CD14-positive monocyte (primary cell): Measurements from ENCODE around the gene ABHD10. TPM values are rescaled to one million over a fixed set of nuclear protein-coding genes. Genes with fewer than 3 reads are reported as not detected.

ENCODE experiments used
- DNase-seq, 3 donors: peaks; one replicate each; pipeline ENCODE4 v3.0.0-alpha.2; 2011 to 2022
- H2AFZ ChIP-seq: 2 replicates; pipeline ENCODE4 v1.6.0; 2012; ENCODE audit warnings: mild to moderate bottlenecking, low read depth, low read length, inconsistent platforms; ENCODE audit not compliant: insufficient read depth, poor library complexity, severe bottlenecking
- H3K27ac ChIP-seq, 2 donors: 1 replicate in 1 of 2; 2 replicates in 1 of 2; pipeline ENCODE4 v1.5.1; 2012 to 2013; ENCODE audit warnings: low read length in 2 of 2, control low read depth in 1 of 2, inconsistent platforms in 1 of 2, low read depth in 1 of 2, mild to moderate bottlenecking in 1 of 2
- H3K27me3 ChIP-seq, 2 donors: one replicate each; pipeline versions ENCODE4 v1.6.0 to v1.6.1; 2011 to 2013; ENCODE audit warnings: low read length in 2 of 2; ENCODE audit not compliant: control insufficient read depth in 2 of 2, insufficient read depth in 2 of 2
- H3K36me3 ChIP-seq, 2 donors: replicated peaks in 1 of 2; 1 replicate in 1 of 2; 2 replicates in 1 of 2; pipeline versions ENCODE4 v1.5.1 to v1.6.1; 2012 to 2013; ENCODE audit warnings: low read length in 2 of 2, control low read depth in 1 of 2, inconsistent platforms in 1 of 2, mild to moderate bottlenecking in 1 of 2; ENCODE audit not compliant: insufficient read depth in 2 of 2, control insufficient read depth in 1 of 2
- H3K4me1 ChIP-seq, 2 donors: 1 replicate in 1 of 2; 2 replicates in 1 of 2; pipeline versions ENCODE4 v1.5.1 to v1.6.1; 2012 to 2013; ENCODE audit warnings: low read length in 2 of 2, control low read depth in 1 of 2, inconsistent platforms in 1 of 2, mild to moderate bottlenecking in 1 of 2, moderate library complexity in 1 of 2; ENCODE audit not compliant: insufficient read depth in 2 of 2, control insufficient read depth in 1 of 2
- H3K4me2 ChIP-seq: replicated peaks from 2 replicates; pipeline ENCODE3; 2012; ENCODE audit warnings: low read length, moderate library complexity, mild to moderate bottlenecking; ENCODE audit not compliant: poor library complexity, severe bottlenecking; ENCODE audit errors: extremely low read depth
- H3K4me3 ChIP-seq, 3 experiments: fragments of 200-600 bp in 1 of 3; sonication (generic) in 1 of 3; replicated peaks in 1 of 3; 1 replicate in 2 of 3; 2 replicates in 1 of 3; pipeline ENCODE4 v1.5.1; 2011 to 2013; ENCODE audit warnings: low read length in 3 of 3, mild to moderate bottlenecking in 3 of 3, control low read depth in 2 of 3, low read depth in 2 of 3, inconsistent platforms in 1 of 3, moderate library complexity in 1 of 3
- H3K79me2 ChIP-seq: 2 replicates; pipeline ENCODE4 v1.6.0; 2012; ENCODE audit warnings: mild to moderate bottlenecking, control low read depth, inconsistent platforms, low read length, moderate library complexity; ENCODE audit not compliant: insufficient read depth
- H3K9ac ChIP-seq: 2 replicates; pipeline ENCODE4 v1.6.0; 2017; ENCODE audit warnings: low read length, mild to moderate bottlenecking; ENCODE audit not compliant: insufficient read depth, poor library complexity, severe bottlenecking
- H3K9me3 ChIP-seq, 2 donors: replicated peaks in 1 of 2; 1 replicate in 1 of 2; 2 replicates in 1 of 2; pipeline versions ENCODE4 v1.5.1 to v1.6.1; 2012 to 2013; ENCODE audit warnings: low read length in 2 of 2, control low read depth in 1 of 2; ENCODE audit not compliant: control insufficient read depth in 1 of 2, insufficient read depth in 1 of 2
- H4K20me1 ChIP-seq: 2 replicates; pipeline ENCODE4 v1.6.0; 2012; ENCODE audit warnings: mild to moderate bottlenecking, low read length, control low read depth, moderate library complexity; ENCODE audit not compliant: insufficient read depth
- H3K27ac Mint-ChIP-seq, 7 donors: one replicate each; pipeline ENCODE4 v1.8.0; 2020; ENCODE audit warnings: mild to moderate bottlenecking in 7 of 7, mixed read lengths in 7 of 7, moderate library complexity in 6 of 7, inconsistent platforms in 2 of 7
- H3K27me3 Mint-ChIP-seq, 3 donors: one replicate each; pipeline ENCODE4 v1.8.0; 2021 to 2022; ENCODE audit warnings: low read depth in 3 of 3, mild to moderate bottlenecking in 3 of 3, mixed read lengths in 3 of 3, moderate library complexity in 3 of 3, inconsistent platforms in 1 of 3
- H3K36me3 Mint-ChIP-seq, 2 donors: one replicate each; pipeline ENCODE4 v1.8.0; 2020; ENCODE audit warnings: mixed read lengths in 2 of 2, inconsistent platforms in 1 of 2, mild to moderate bottlenecking in 1 of 2
- H3K4me1 Mint-ChIP-seq: one replicate; pipeline ENCODE4 v1.8.0; 2020; ENCODE audit warnings: mild to moderate bottlenecking, mixed read lengths
- H3K4me3 Mint-ChIP-seq, 2 donors: one replicate each; pipeline ENCODE4 v1.8.0; 2020; ENCODE audit warnings: mild to moderate bottlenecking in 2 of 2, mixed read lengths in 2 of 2, moderate library complexity in 1 of 2
- H3K9me3 Mint-ChIP-seq, 7 donors: one replicate each; pipeline ENCODE4 v1.8.0; 2020 to 2022; ENCODE audit warnings: mixed read lengths in 7 of 7, mild to moderate bottlenecking in 6 of 7, moderate library complexity in 6 of 7, inconsistent platforms in 2 of 7
- CTCF ChIP-seq: fragments of 200-600 bp; IDR thresholded peaks from one replicate; pipeline ENCODE4 v1.8.0; 2022; ENCODE audit warnings: antibody characterized with exemption, mild to moderate bottlenecking
- WGBS: methylation state at CpG from one replicate; pipeline ENCODE4 v1.1.5; 2013; ENCODE audit warnings: missing lambda C conversion rate; ENCODE audit not compliant: insufficient coverage; 5-methylcytosine and 5-hydroxymethylcytosine counted together
- intact Hi-C, 2 donors: fragments of 100-400 bp; cut with micrococcal nuclease; formaldehyde crosslinking; loops; one replicate each; pipeline versions ENCODE4 v1.15.0 to v1.15.1; 2023
- polyA plus RNA-seq, 3 donors: library from polyadenylated mRNA; depleted of rRNA in 1 of 3; unstranded in 2 of 3; stranded (reverse) in 1 of 3; fragments of 300-500 nt in 2 of 3; fragments of >200 nt in 1 of 3; fragmentation: Illumina TruSeq in 2 of 3; gene quantifications; 1 replicate in 2 of 3; 2 replicates in 1 of 3; pipeline ENCODE4 v1.2.3, GENCODE V29; 2012 to 2021

Gene ABHD10
- polyA plus RNA-seq, 3 donors: 15.2 to 22.3 (median 17.0) TPM

GRCh38 chr3:111979434-111980038 lies 710 bp downstream of the ABHD10 start:
- peak overlapping the region; percentile 85 to 94 for H3K27ac ChIP-seq
- H3K79me2 ChIP-seq: peaks cover 57% of the 10 kb centered on the region
- TF ChIP-seq CTCF: no peak
- intact Hi-C loops: loop anchor here in 1 of 2 donors (5.0 kb wide), 1 partner anchor 262 kb away; no protein-coding TSS in a partner anchor
- DNase-seq: peak; percentile 60 to 70 (median 61)
- peaks cover 50% of the 10 kb centered on the region for H4K20me1 ChIP-seq
- peaks cover 36% of the 10 kb centered on the region for H3K4me1 Mint-ChIP-seq
- peak overlapping the region; percentile 90 for H3K9ac ChIP-seq
- peak overlapping the region; percentile 82 to 95 (median 93) for H3K27ac Mint-ChIP-seq
- peak overlapping the region; percentile 99 for H2AFZ ChIP-seq
- peak overlapping the region; percentile 87 to 92 for H3K4me3 Mint-ChIP-seq
- peaks cover 25 to 39% of the 10 kb centered on the region in 2 donors for H3K4me1 ChIP-seq
- peaks cover 8 to 26% of the 10 kb centered on the region in 2 donors for H3K36me3 Mint-ChIP-seq
- peaks cover 0 to 4% (median 1%) of the 10 kb centered on the region in 3 donors for H3K27me3 Mint-ChIP-seq
- no peaks in the 10 kb centered on the region for H3K9me3 ChIP-seq
- no peaks in the 10 kb centered on the region for H3K9me3 Mint-ChIP-seq
- H3K36me3 ChIP-seq: peaks cover 5 to 23% of the 10 kb centered on the region in 2 donors
- H3K4me3 ChIP-seq: peak overlapping the region; percentile 84 to 98 (median 86)
- H3K4me2 ChIP-seq: peak overlapping the region; percentile 93
- H3K27me3 ChIP-seq: no peaks in the 10 kb centered on the region
- WGBS: no CpG with 5 or more reads among the region's 5 CpGs

GRCh38 chr3:111980716-111981456 lies 2.1 kb downstream of the ABHD10 start:
- Mint-ChIP-seq H3K9me3 (no peaks in the 10 kb centered on the region), H3K27me3 (peaks cover 0 to 4% (median 1%) of the 10 kb centered on the region in 3 donors), H3K36me3 (peaks cover 14 to 35% of the 10 kb centered on the region in 2 donors), H3K4me3 (peak overlapping the region; percentile 17 to 92), H3K4me1 (peaks cover 42% of the 10 kb centered on the region), H3K27ac (peak overlapping the region in 2 of 7 donors; percentile 35 to 41)
- H3K4me1 ChIP-seq: peaks cover 25 to 39% of the 10 kb centered on the region in 2 donors
- peak overlapping the region; percentile 93 for H3K4me2 ChIP-seq
- H4K20me1 ChIP-seq: peaks cover 64% of the 10 kb centered on the region
- peaks cover 5 to 36% of the 10 kb centered on the region in 2 donors for H3K36me3 ChIP-seq
- intact Hi-C loops: no loop called here
- peak overlapping the region in 1 of 3 experiments; percentile 98 for H3K4me3 ChIP-seq
- no peak for DNase-seq
- no peaks in the 10 kb centered on the region for H3K9me3 ChIP-seq
- no peak for TF ChIP-seq CTCF
- WGBS: 100% methylated on average over 1 of the region's 10 CpGs
- peak overlapping the region in 1 of 2 donors; percentile 54 for H3K27ac ChIP-seq
- H2AFZ ChIP-seq: no peak overlapping the region
- no peak overlapping the region for H3K9ac ChIP-seq
- H3K79me2 ChIP-seq: peaks cover 71% of the 10 kb centered on the region
- no peaks in the 10 kb centered on the region for H3K27me3 ChIP-seq
